Trophoblast cell (in vitro differentiated cells and primary cell): ENCODE measurements around the gene TMEFF2.

Experiments
- DNase-seq, 2 donors: peaks; one replicate each; pipeline ENCODE4 v3.0.0-alpha.2; 2016
- H2AFZ ChIP-seq: 2 replicates; pipeline ENCODE4 v1.6.1; 2013; ENCODE audit warnings: low read length, moderate library complexity, mild to moderate bottlenecking; ENCODE audit not compliant: insufficient read depth, poor library complexity
- H2AK5ac ChIP-seq: 2 replicates; pipeline ENCODE4 v1.6.1; 2013; ENCODE audit warnings: mild to moderate bottlenecking, low read length
- H2BK120ac ChIP-seq: 2 replicates; pipeline ENCODE4 v1.6.1; 2013; ENCODE audit warnings: low read length, mild to moderate bottlenecking, moderate library complexity; ENCODE audit not compliant: insufficient read depth, poor library complexity
- H2BK12ac ChIP-seq: 2 replicates; pipeline ENCODE4 v1.6.1; 2013; ENCODE audit warnings: mild to moderate bottlenecking, low read length, moderate library complexity
- H2BK5ac ChIP-seq: 2 replicates; pipeline ENCODE4 v1.6.1; 2013; ENCODE audit warnings: low read length, low read depth, moderate library complexity, mild to moderate bottlenecking; ENCODE audit not compliant: poor library complexity
- H3K14ac ChIP-seq: 2 replicates; pipeline ENCODE4 v1.6.1; 2013; ENCODE audit warnings: mild to moderate bottlenecking, low read length
- H3K18ac ChIP-seq: 2 replicates; pipeline ENCODE4 v1.6.1; 2013; ENCODE audit warnings: mild to moderate bottlenecking, low read length
- H3K23ac ChIP-seq: 2 replicates; pipeline ENCODE4 v1.6.1; 2013; ENCODE audit warnings: low read length
- H3K27ac ChIP-seq: 2 replicates; pipeline ENCODE4 v1.5.1; 2013; ENCODE audit warnings: low read depth, mild to moderate bottlenecking, inconsistent platforms, low read length, moderate library complexity
- H3K27me3 ChIP-seq: 2 replicates; pipeline ENCODE4 v1.6.1; 2013; ENCODE audit warnings: inconsistent platforms, mild to moderate bottlenecking, low read length, moderate library complexity; ENCODE audit not compliant: insufficient read depth
- H3K36me3 ChIP-seq, 2 experiments: 1 replicate in 1 of 2; 2 replicates in 1 of 2; pipeline ENCODE4 v1.6.1; 2013; ENCODE audit warnings: low read length in 2 of 2, mild to moderate bottlenecking in 2 of 2, moderate library complexity in 1 of 2; ENCODE audit not compliant: insufficient read depth in 2 of 2, control insufficient read depth in 1 of 2
- H3K4ac ChIP-seq: 2 replicates; pipeline ENCODE4 v1.6.1; 2013; ENCODE audit warnings: low read depth, mild to moderate bottlenecking, low read length, moderate library complexity
- H3K4me1 ChIP-seq, 2 experiments: 1 replicate in 1 of 2; 2 replicates in 1 of 2; pipeline ENCODE4 v1.6.1; 2013; ENCODE audit warnings: low read length in 2 of 2, mild to moderate bottlenecking in 2 of 2, moderate library complexity in 1 of 2; ENCODE audit not compliant: insufficient read depth in 2 of 2, control insufficient read depth in 1 of 2
- H3K4me2 ChIP-seq: 2 replicates; pipeline ENCODE4 v1.6.1; 2013; ENCODE audit warnings: inconsistent platforms, mild to moderate bottlenecking, low read length, moderate library complexity
- H3K4me3 ChIP-seq: 2 replicates; pipeline ENCODE4 v1.5.1; 2013; ENCODE audit warnings: mild to moderate bottlenecking, low read depth, low read length, inconsistent platforms
- H3K79me1 ChIP-seq: one replicate; pipeline ENCODE4 v1.6.1; 2013; ENCODE audit warnings: low read length
- H3K79me2 ChIP-seq: 2 replicates; pipeline ENCODE4 v1.6.1; 2013; ENCODE audit warnings: low read length, mild to moderate bottlenecking; ENCODE audit not compliant: control insufficient read depth, insufficient read depth, poor library complexity
- H3K9ac ChIP-seq: 2 replicates; pipeline ENCODE4 v1.6.1; 2013; ENCODE audit warnings: mild to moderate bottlenecking, low read length
- H3K9me3 ChIP-seq: 2 replicates; pipeline ENCODE4 v1.6.1; 2013; ENCODE audit warnings: low read depth, mild to moderate bottlenecking, control low read depth, inconsistent platforms, low read length; ENCODE audit not compliant: insufficient read depth
- H4K12ac ChIP-seq: 2 replicates; pipeline ENCODE4 v1.6.1; 2013; ENCODE audit warnings: low read depth, mild to moderate bottlenecking, low read length, moderate library complexity
- H4K8ac ChIP-seq: 2 replicates; pipeline ENCODE4 v1.6.1; 2013; ENCODE audit warnings: low read depth, mild to moderate bottlenecking, low read length, moderate library complexity
- H4K91ac ChIP-seq: one replicate; pipeline ENCODE4 v1.6.1; 2013; ENCODE audit warnings: low read depth, mild to moderate bottlenecking, low read length, moderate library complexity
- WGBS: extraction: QIAGEN DNeasy Blood & Tissue Kit; methylation state at CpG from one replicate; pipeline ENCODE4 v1.1.7; 2013; ENCODE audit warnings: missing lambda C conversion rate; ENCODE audit not compliant: insufficient read length, insufficient coverage; ENCODE audit errors: extremely low coverage; 5-methylcytosine and 5-hydroxymethylcytosine counted together

Gene TMEFF2

GRCh38 chr2:192126426-192126825 is 68.3 kb downstream of the TMEFF2 start:
- no peak overlapping the region for H4K8ac ChIP-seq
- H3K4me1 ChIP-seq = no peaks in the 10 kb centered on the region
- no peak overlapping the region for H2BK12ac ChIP-seq
- H2BK5ac ChIP-seq = no peak overlapping the region
- H4K91ac ChIP-seq = no peak overlapping the region
- no peak overlapping the region for H3K18ac ChIP-seq
- no peaks in the 10 kb centered on the region for H3K9me3 ChIP-seq
- H2BK120ac ChIP-seq = no peak overlapping the region
- H3K27me3 ChIP-seq = no peaks in the 10 kb centered on the region
- H3K36me3 ChIP-seq = no peaks in the 10 kb centered on the region
- no peak overlapping the region for H3K4me2 ChIP-seq
- no peak overlapping the region for H3K4ac ChIP-seq
- no peaks in the 10 kb centered on the region for H3K79me2 ChIP-seq
- no peak overlapping the region for H3K23ac ChIP-seq
- no peak overlapping the region for H3K9ac ChIP-seq
- peak in 1 of 2 donors; percentile 27 for DNase-seq
- H3K14ac ChIP-seq = no peak overlapping the region
- H2AK5ac ChIP-seq = no peak overlapping the region
- H2AFZ ChIP-seq = no peak overlapping the region
- H3K79me1 ChIP-seq = no peaks in the 10 kb centered on the region
- no peak overlapping the region for H4K12ac ChIP-seq
- no peak overlapping the region for H3K27ac ChIP-seq
- no peak overlapping the region for H3K4me3 ChIP-seq
- WGBS = no CpG with 5 or more reads among the region's 1 CpG

GRCh38 chr2:192124571-192124970 is 70.2 kb downstream of the TMEFF2 start:
- H3K36me3 ChIP-seq = no peaks in the 10 kb centered on the region
- H2BK120ac ChIP-seq = no peak overlapping the region
- no peak overlapping the region for H3K23ac ChIP-seq
- no peak overlapping the region for H3K9ac ChIP-seq
- peak in 1 of 2 donors; percentile 36 for DNase-seq
- no CpG with 5 or more reads among the region's 1 CpG for WGBS
- no peak overlapping the region for H3K14ac ChIP-seq
- no peak overlapping the region for H3K18ac ChIP-seq
- no peak overlapping the region for H2AFZ ChIP-seq
- no peak overlapping the region for H2BK12ac ChIP-seq
- no peak overlapping the region for H3K4me3 ChIP-seq
- H3K9me3 ChIP-seq = no peaks in the 10 kb centered on the region
- H3K79me1 ChIP-seq = no peaks in the 10 kb centered on the region
- H4K91ac ChIP-seq = no peak overlapping the region
- no peak overlapping the region for H3K4me2 ChIP-seq
- no peaks in the 10 kb centered on the region for H3K4me1 ChIP-seq
- no peak overlapping the region for H2BK5ac ChIP-seq
- no peak overlapping the region for H4K8ac ChIP-seq
- H3K27me3 ChIP-seq = no peaks in the 10 kb centered on the region
- H3K4ac ChIP-seq = no peak overlapping the region
- no peak overlapping the region for H4K12ac ChIP-seq
- H2AK5ac ChIP-seq = no peak overlapping the region
- H3K27ac ChIP-seq = no peak overlapping the region
- no peaks in the 10 kb centered on the region for H3K79me2 ChIP-seq

GRCh38 chr2:192123847-192124246 is 70.9 kb downstream of the TMEFF2 start:
- Histone ChIP-seq H3K36me3 (no peaks in the 10 kb centered on the region), H3K4ac (no peak overlapping the region), H2BK5ac (no peak overlapping the region)

GRCh38 chr2:192122946-192123345 is 71.8 kb downstream of the TMEFF2 start:
- no peak overlapping the region for H3K4me2 ChIP-seq
- no peak overlapping the region for H3K4ac ChIP-seq
- H3K9ac ChIP-seq = no peak overlapping the region
- no peak overlapping the region for H2AFZ ChIP-seq
- H4K91ac ChIP-seq = no peak overlapping the region
- H3K14ac ChIP-seq = no peak overlapping the region
- no peak overlapping the region for H4K8ac ChIP-seq
- H2BK5ac ChIP-seq = no peak overlapping the region
- H3K27me3 ChIP-seq = no peaks in the 10 kb centered on the region
- no peaks in the 10 kb centered on the region for H3K36me3 ChIP-seq
- H2AK5ac ChIP-seq = no peak overlapping the region
- no peak overlapping the region for H3K18ac ChIP-seq
- H3K23ac ChIP-seq = no peak overlapping the region
- no peak overlapping the region for H3K4me3 ChIP-seq
- no peak overlapping the region for H3K27ac ChIP-seq
- no peaks in the 10 kb centered on the region for H3K9me3 ChIP-seq
- H2BK120ac ChIP-seq = no peak overlapping the region
- H3K79me1 ChIP-seq = no peaks in the 10 kb centered on the region
- no peaks in the 10 kb centered on the region for H3K4me1 ChIP-seq
- DNase-seq = no peak
- no peaks in the 10 kb centered on the region for H3K79me2 ChIP-seq
- H4K12ac ChIP-seq = no peak overlapping the region
- no peak overlapping the region for H2BK12ac ChIP-seq

More at GRCh38 chr2:192123847-192124246, 70.9 kb downstream of the TMEFF2 start:
- no peak overlapping the region for H3K23ac ChIP-seq
- H4K91ac ChIP-seq = no peak overlapping the region
- no peak overlapping the region for H2AFZ ChIP-seq
- H3K18ac ChIP-seq = no peak overlapping the region
- no peaks in the 10 kb centered on the region for H3K9me3 ChIP-seq
- no peak for DNase-seq
- H3K4me1 ChIP-seq = no peaks in the 10 kb centered on the region
- H3K14ac ChIP-seq = no peak overlapping the region
- H4K12ac ChIP-seq = no peak overlapping the region
- no peak overlapping the region for H3K9ac ChIP-seq
- H3K27ac ChIP-seq = no peak overlapping the region
- no peak overlapping the region for H2BK12ac ChIP-seq
- no peaks in the 10 kb centered on the region for H3K79me2 ChIP-seq
- H3K27me3 ChIP-seq = no peaks in the 10 kb centered on the region
- no peak overlapping the region for H2BK120ac ChIP-seq
- H3K4me2 ChIP-seq = no peak overlapping the region
- no peaks in the 10 kb centered on the region for H3K79me1 ChIP-seq
- no peak overlapping the region for H3K4me3 ChIP-seq
- H2AK5ac ChIP-seq = no peak overlapping the region
- no peak overlapping the region for H4K8ac ChIP-seq

- Histone ChIP-seq H2AFZ (no peak overlapping the region), H3K79me1 (no peaks in the 10 kb centered on the region), H3K79me2 (no peaks in the 10 kb centered on the region), H3K4me1 (no peaks in the 10 kb centered on the region), H3K9me3 (no peaks in the 10 kb centered on the region), H3K4ac (no peak overlapping the region), H4K12ac (no peak overlapping the region), H3K27me3 (no peaks in the 10 kb centered on the region), H3K18ac (no peak overlapping the region), H3K23ac (no peak overlapping the region), H4K91ac (no peak overlapping the region), H2BK120ac (no peak overlapping the region), H3K9ac (no peak overlapping the region), H3K4me2 (no peak overlapping the region), H2AK5ac (no peak overlapping the region), H3K27ac (no peak overlapping the region), H3K4me3 (no peak overlapping the region), H3K36me3 (no peaks in the 10 kb centered on the region), H4K8ac (no peak overlapping the region), H2BK12ac (no peak overlapping the region), H2BK5ac (no peak overlapping the region), H3K14ac (no peak overlapping the region)
- no peak for DNase-seq
- no CpG with 5 or more reads among the region's 1 CpG for WGBS
Measured at GRCh38 chr2:192122141-192122540, 72.6 kb downstream of the TMEFF2 start.
